DMS114 treated with DMSO at 0.1 percent for 48 hours (cell line): Measurements from ENCODE around the gene MAD1L1.
"Not testable (repeated sequence)": the region's sequence is repeated elsewhere in the genome, so short reads cannot be mapped to it uniquely, and the experiment has no call there.

Experiments
- DNase-seq: peaks from one replicate; lab custom pipeline; 2025; ENCODE audit not compliant: unreplicated experiment; lab: John Stamatoyannopoulos, UW

The MAD1L1 gene

GRCh38 chr7:2005786-2006185 is 227.0 kb downstream of the MAD1L1 start:
- DNase-seq, result no peak

DNA sequence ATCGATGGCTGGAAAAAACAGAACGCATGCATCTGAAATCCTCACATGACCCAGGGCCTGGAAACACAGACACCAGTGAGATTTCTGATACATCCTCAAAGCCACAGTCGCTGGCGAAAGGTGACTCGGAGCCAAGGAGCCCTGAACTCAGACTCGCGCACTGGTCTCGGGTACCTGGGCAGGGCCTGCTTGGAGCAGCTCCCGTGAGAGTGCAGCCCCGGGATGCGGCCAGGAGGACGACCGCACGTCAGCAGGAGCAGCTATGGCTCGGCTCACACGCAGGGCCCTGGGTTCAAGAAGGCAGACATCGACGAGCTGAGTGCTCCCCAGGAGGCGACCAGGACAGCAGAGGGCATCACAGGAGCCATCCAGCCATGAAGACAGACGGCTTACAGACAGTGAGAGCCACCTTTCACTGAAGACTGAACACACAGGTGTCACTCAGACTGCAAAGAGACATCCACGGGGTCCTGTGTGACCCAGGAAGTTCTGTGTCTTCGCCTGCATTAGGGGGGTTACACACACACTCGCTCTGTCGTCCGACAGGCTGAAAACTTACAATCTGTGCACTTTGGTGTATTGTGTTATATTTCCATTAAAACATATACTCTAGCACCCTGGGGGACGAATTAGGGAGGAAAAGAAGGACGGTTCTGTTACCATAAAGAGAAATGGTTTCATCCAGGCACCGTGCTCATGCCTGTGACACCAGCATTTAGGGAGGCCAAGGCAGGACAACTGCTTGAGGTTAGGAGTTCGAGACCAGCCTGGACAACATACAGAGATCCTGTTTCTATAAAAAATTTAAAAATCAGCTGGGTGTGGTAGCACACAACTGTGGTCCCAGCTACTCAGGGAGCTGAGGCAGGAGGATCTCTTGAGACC is 227.7 kb downstream of the MAD1L1 start:
- no peak for DNase-seq

GRCh38 chr7:2003931-2004812 is 228.6 kb downstream of the MAD1L1 start:
- DNase-seq, result no peak

- DNase-seq, result no peak
These were observed 229.3 kb downstream of the MAD1L1 start for GRCh38 chr7:2003451-2003930.

DNA sequence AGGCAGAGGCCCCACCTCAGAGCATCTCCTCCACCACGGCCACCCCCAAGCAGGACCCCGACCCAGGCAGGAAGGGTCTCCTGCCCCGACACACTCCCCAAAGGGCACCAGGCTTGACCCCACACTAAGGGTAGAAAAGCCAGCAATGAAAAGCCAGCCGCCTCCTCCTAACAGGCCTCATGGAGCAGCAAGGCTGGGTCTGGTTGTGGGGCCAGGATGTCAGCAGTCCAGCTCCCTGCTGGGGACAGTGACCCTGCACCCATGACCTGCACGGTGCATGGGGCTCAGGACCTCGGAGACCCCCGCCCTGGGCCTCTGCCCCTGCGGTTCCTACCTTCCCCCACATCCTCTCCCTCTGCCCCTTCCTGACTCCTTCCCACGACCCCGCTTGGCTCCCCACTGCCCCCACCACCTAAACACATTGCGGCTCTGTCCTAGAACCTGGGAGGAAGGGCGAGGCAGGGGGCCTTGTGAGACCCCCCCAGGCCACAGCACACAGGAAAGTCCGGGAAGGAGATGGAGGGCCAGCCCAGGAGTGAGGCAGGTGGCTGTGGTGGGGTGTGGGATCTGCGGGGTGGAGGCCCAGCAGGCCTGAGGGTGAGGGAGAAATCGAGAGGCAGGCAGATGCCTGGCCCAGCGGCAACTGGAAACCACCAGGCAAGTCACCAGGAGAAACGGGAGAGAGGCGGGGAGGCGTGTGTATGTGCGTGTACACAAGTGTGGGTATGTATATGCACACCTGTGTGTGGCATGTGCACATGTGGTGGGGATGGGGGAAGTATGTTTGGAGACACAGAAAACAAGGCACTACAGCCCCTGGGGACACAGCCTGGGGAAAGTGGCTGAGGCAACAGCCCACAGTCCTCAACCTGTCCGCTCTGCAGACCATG is 229.9 kb downstream of the MAD1L1 start:
- no peak for DNase-seq

DNA sequence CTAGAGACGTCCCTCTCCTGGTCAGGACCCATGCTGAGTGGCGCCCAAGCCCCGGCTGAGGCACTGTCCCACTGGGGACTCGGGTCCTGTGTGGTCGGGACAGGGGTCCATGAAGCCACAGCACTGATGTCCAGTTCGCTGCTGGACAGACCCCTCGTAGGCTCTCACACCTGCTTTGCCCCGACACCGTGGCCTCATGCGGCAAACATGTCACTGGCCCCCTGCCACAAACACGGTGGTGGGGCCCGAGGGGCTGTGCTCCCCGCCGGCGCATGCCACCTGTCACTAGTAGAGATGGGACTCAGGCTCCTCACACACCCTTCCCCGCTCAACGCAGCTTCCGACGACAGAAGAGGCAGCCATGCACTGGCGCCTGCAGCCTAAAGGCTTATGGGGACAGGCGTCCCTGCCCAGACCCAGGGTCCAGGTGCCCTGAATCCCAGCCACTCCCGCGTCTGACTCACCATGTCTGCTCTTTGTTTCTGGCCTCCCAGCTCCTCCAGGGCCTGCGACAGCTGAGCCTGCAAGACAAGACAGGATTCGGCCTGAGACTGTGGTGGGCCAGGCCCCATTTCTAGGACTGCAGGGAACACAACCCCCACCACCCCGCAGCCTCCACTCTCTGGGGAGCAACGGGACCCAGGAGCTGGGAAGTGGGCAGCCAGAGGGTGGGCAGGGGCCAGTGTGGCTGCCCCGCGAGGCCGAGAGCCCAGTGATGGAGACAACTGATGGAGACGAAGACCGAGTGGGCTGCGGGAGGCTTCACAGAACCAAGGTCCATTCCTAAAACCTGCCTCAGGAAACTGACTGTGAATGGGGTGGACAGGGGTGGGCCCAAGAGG is 230.9 kb downstream of the MAD1L1 start:
- DNase-seq, result no peak

- no peak for DNase-seq
These were observed 231.9 kb downstream of the MAD1L1 start for GRCh38 chr7:2000746-2001321.

- no peak for DNase-seq
These were observed 232.5 kb downstream of the MAD1L1 start for GRCh38 chr7:2000153-2000687.

- DNase-seq, result no peak
These were observed 233.3 kb downstream of the MAD1L1 start for GRCh38 chr7:1999278-1999984.

DNA sequence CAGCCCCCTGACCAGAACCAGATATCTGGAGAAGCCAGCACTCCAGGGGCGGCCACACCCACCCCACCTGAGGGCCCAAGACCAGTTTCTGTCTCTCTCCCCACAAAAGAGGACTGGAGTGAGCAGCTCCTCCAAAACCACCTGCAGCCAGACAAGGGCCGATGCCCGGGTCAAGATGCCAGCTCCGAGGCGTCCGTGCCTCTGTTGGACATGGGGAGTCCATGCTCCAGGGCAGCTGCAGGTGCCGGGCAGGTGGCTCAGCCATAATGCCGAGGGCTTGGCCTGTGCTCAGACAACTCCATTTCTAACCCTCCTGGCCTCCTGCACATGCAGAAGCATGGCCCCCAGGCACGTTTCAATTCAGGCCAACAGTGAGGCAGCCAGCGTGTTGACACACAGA is 234.6 kb downstream of the MAD1L1 start:
- DNase-seq, result no peak

DNA sequence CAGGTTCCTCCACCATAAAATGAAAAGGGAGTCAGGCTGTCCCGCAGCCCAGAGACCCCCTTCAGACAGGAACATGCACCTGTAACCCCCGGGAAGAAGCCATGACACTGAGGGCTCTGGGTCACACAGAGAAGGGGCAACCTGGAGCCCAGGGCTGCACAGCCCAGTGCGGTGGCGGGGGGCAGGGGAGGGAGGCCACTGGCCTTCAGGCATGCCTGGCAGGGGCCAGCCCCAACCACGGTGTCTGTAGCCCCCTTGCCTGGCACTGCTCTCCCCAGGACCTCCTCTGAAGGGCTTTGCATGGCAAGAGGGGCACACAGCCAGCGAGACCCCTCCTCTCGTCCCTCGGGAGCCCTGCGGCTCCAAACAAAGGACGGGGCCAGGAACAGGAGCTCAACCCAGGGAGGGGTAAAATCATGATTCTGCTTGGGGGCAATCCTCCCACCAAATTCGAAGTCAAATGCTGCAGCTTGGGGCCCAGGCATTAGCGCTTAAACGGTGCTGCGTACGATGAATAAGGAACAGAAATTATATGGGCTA is 235.1 kb downstream of the MAD1L1 start:
- no peak for DNase-seq

DNA sequence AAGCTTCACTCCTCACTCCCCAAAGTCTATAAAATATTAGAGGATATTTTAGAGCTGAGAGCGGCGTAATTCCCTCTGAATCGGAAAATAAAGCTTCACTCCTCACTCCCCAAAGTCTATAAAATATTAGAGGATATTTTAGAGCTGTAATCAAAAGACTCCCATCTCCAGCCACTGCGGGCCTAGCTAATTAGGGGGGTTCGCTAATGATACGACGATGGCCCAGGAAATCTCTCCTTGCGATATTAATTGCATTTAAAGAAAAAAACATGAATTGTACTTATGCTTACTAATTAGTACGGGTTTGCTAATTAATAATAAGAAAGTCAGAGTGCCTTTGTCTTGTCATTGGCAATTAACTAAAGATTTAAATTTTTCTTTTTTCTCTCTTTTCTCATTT is 235.9 kb downstream of the MAD1L1 start:
- no peak for DNase-seq

- DNase-seq, result not testable (repeated sequence)
These were observed 236.8 kb downstream of the MAD1L1 start for GRCh38 chr7:1995911-1996420.

DNA sequence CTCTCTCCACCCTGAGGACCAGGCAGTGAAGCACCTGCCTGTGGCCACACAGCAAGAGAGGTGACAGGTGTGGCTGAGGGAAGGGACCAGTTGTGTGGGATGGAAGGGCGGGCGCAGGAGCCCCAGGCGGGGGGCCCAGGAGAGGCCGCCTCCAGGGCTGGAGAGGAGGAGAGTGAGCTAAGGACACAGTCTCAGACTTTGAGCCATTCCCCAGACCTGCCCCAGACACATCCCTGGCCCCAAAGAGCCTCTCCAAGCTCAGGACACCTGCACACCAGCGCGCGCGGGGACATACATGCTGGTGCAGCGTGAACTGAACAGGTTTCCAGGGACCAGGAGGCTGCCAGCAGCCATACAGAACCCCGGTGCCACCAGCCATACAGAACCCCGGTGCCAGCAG is 237.3 kb downstream of the MAD1L1 start:
- no peak for DNase-seq

DNA sequence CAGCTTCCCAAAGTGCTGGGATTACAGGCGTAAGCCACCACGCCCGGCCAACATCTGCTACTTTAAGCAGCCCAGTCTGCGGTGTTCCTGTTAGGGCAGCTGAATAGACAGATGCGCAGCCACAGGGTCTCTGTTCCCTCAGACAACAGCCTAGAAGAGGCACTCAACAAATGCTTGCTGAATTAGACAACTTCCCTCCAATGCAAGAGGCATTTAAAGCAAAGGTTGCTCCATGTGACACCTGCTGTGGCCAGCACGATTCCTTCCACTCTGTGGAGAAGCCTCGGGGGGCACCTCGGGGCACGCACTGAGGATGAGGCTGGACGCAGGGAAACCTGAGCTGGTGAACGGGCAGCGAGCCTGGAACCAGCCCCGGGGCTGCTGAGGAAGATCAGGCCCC is 237.8 kb downstream of the MAD1L1 start:
- no peak for DNase-seq

GRCh38 chr7:1993776-1994740 is 238.7 kb downstream of the MAD1L1 start:
- no peak for DNase-seq
